GM18909 (cell line): ENCODE data around the gene EDA.
"Not testable (repeated sequence)": the region's sequence is repeated elsewhere in the genome, so short reads cannot be mapped to it uniquely, and the experiment has no call there.

ENCODE experiments used
- ATAC-seq: cut with Tn5 transposase; IDR thresholded peaks from one replicate; pipeline ENCODE4 v1.9.1; 2021; ENCODE audit warnings: mild to moderate bottlenecking; ENCODE audit not compliant: unreplicated experiment, poor library complexity

The EDA gene

GRCh38 chrX:69919749-69920148 lies 303.8 kb downstream of the EDA start:
- ATAC-seq, result no peak

- ATAC-seq, result no peak
Measured at GRCh38 chrX:69932323-69932722, 316.4 kb downstream of the EDA start.

- ATAC-seq, result no peak
Measured at GRCh38 chrX:69948276-69948797, 332.4 kb downstream of the EDA start.

- ATAC-seq, result no peak
Measured at GRCh38 chrX:69951753-69952152, 335.8 kb downstream of the EDA start.

- no peak for ATAC-seq
Measured at GRCh38 chrX:69959712-69960111, 343.8 kb downstream of the EDA start.

GRCh38 chrX:69961365-69962072 lies 345.6 kb downstream of the EDA start:
- ATAC-seq, result no peak

- ATAC-seq, result no peak
Measured at GRCh38 chrX:69968950-69969349, 353.0 kb downstream of the EDA start.

GRCh38 chrX:69969460-69969859 lies 353.5 kb downstream of the EDA start:
- no peak for ATAC-seq

GRCh38 chrX:69987691-69988090 lies 371.8 kb downstream of the EDA start:
- ATAC-seq, result no peak

- no peak for ATAC-seq
Measured at GRCh38 chrX:69988955-69989394, 373.1 kb downstream of the EDA start.

GRCh38 chrX:69991685-69992084 lies 375.8 kb downstream of the EDA start:
- no peak for ATAC-seq

GRCh38 chrX:69993494-69993893 lies 377.6 kb downstream of the EDA start:
- ATAC-seq, result no peak

- no peak for ATAC-seq
Measured at GRCh38 chrX:69995362-69996112, 379.6 kb downstream of the EDA start.

GRCh38 chrX:69996113-69996468 lies 380.2 kb downstream of the EDA start:
- no peak for ATAC-seq

- ATAC-seq, result not testable (repeated sequence)
Measured at GRCh38 chrX:69998299-69998698, 382.4 kb downstream of the EDA start.

GRCh38 chrX:70001269-70001668 lies 385.4 kb downstream of the EDA start:
- no peak for ATAC-seq

GRCh38 chrX:70001708-70002341 lies 385.9 kb downstream of the EDA start:
- ATAC-seq, result no peak

- no peak for ATAC-seq
Measured at GRCh38 chrX:70007946-70008345, 392.0 kb downstream of the EDA start.

- no peak for ATAC-seq
Measured at GRCh38 chrX:70009049-70009448, 393.1 kb downstream of the EDA start.

- ATAC-seq, result no peak
Measured at GRCh38 chrX:70009970-70010369, 394.1 kb downstream of the EDA start.

GRCh38 chrX:70012756-70013155 lies 396.8 kb downstream of the EDA start:
- no peak for ATAC-seq
